ENCODE results near the gene GINS2.

DNA sequence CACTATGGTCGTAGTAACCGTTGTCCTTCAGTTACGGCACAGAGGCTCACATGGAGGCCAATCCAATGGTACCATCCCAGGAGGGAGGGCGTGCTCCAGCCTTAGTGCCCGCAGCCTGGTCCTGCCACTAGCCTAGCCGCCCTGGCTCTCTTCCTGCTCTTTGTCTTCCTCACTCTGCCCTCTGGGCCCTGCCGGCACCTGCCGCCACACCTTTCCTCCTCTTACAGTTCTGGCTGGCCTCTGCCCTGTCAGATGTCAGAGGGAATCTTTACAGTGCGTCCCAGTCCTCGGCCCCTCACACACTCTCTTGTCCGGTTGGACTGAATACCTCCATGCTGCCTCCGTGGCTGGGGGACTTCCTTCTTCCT lies 23.4 kb downstream of the GINS2 start:
- TF ChIP-seq, protein P1, sequence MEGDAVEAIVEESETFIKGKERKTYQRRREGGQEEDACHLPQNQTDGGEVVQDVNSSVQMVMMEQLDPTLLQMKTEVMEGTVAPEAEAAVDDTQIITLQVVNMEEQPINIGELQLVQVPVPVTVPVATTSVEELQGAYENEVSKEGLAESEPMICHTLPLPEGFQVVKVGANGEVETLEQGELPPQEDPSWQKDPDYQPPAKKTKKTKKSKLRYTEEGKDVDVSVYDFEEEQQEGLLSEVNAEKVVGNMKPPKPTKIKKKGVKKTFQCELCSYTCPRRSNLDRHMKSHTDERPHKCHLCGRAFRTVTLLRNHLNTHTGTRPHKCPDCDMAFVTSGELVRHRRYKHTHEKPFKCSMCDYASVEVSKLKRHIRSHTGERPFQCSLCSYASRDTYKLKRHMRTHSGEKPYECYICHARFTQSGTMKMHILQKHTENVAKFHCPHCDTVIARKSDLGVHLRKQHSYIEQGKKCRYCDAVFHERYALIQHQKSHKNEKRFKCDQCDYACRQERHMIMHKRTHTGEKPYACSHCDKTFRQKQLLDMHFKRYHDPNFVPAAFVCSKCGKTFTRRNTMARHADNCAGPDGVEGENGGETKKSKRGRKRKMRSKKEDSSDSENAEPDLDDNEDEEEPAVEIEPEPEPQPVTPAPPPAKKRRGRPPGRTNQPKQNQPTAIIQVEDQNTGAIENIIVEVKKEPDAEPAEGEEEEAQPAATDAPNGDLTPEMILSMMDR (IDR thresholded peaks at IDR 0.05) = no peak
- TF ChIP-seq EP300 (IDR thresholded peaks at IDR 0.05) = no peak
- TF ChIP-seq POLR2A (IDR thresholded peaks at IDR 0.05) = no peak
- no peak for TF ChIP-seq POLR2AphosphoS5 (IDR thresholded peaks at IDR 0.05)

Data from stomach (tissue), 4 donors.